Activated CD8-positive, alpha-beta memory T cell treated with anti-CD3 and anti-CD28 coated beads, Interleukin-2, amount 50 U/mL, for 1 hour (primary cell): Measurements from ENCODE around the gene EIF4A3.
"Not testable (repeated sequence)": the region's sequence is repeated elsewhere in the genome, so short reads cannot be mapped to it uniquely, and the experiment has no call there.

Experiments
- DNase-seq: peaks from one replicate; pipeline ENCODE4 v3.0.0-alpha.2; 2020; ENCODE audit errors: extremely low read depth

EIF4A3 gene

GRCh38 chr17:80173126-80173525, 26.2 kb upstream of the EIF4A3 start:
- no peak for DNase-seq

DNA sequence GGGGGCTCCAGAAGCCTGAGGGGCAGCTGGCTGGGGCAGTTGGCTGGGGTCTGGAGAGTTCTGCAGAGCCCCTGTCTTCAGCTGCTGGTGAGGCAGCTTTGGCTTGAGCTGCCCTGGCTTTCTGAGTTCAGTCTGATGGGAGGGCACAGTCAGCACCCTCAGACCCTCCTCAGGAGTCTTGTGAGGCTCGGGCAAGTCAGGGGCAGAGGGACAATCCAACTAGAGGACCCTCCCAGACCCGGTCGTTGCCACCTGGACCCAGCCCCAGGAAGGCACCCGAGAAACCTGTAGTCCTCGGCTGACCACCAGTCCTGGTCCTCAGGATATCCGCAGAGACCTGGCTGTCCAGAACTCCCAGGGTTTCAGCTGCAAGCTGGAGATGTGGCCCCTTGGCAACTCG, 24.8 kb upstream of the EIF4A3 start:
- no peak for DNase-seq

- DNase-seq = no peak
Measured at GRCh38 chr17:80169784-80170500, 23.0 kb upstream of the EIF4A3 start, which contains the start of gene CARD14. Gene CARD14 (plus strand): TSS chr17:80170030. CDS start chr17:80181439, 11,409 bp downstream.

GRCh38 chr17:80169107-80169506, 22.2 kb upstream of the EIF4A3 start:
- DNase-seq = no peak

GRCh38 chr17:80168371-80168770, 21.4 kb upstream of the EIF4A3 start:
- no peak for DNase-seq

- DNase-seq = no peak
Measured at GRCh38 chr17:80166446-80166845, 19.5 kb upstream of the EIF4A3 start.

DNA sequence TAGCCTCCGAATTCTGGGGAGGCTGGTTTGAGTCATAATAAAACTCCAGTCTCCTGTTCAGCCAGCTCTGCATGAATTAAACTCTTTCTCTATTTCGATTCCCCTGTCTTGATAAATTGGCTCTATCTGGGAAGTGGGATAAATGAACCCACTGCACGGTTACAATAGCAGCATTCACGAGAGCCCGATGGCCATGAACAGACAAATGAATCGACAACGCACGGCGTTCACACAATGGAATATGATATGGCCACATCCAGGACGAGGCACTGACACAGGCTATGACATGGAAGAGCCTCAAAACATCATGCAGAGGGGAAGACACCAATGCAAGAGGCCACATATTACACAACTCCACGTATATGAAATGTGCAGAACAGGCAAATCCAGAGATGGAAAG, 17.3 kb upstream of the EIF4A3 start:
- no peak for DNase-seq

DNA sequence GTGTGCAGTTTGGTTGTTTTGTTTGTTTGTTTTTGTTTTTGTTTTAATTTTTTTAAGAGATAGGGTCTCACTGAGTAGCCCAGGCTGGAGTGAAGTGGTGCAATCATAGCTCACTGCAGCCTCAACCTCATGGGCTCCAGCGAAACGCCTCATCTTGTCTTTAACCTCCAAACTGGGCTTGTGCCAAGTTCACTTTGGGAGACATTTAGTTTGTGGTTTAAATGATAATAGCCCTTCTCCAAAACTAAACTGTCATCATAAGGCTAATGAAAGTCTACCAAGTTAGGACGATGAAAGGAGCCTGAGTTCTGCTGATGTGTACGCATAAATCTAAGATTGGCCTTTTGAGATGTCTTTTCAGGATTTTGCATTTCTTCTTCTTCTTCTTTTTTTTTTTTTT, 16.4 kb upstream of the EIF4A3 start:
- no peak for DNase-seq

DNA sequence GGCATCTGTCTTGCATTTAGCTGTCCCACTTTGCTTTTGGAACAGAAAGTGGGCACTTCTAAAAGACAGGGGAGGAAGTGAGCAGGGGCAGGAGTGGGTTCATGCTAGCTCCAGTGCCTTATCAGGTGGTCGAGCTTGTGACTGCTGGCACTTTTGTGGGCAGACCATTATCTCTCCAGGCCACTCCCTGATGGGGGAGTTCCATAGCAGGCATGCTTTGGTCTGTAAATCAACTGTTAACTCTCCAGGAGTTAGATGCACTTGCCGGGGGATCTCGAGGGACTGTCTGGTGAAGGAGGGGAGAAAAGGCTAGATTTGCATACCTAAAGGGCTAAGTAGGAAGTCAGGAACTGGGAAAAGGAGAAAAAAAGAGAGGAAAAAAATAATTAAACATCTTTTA, 13.6 kb upstream of the EIF4A3 start:
- no peak for DNase-seq

DNA sequence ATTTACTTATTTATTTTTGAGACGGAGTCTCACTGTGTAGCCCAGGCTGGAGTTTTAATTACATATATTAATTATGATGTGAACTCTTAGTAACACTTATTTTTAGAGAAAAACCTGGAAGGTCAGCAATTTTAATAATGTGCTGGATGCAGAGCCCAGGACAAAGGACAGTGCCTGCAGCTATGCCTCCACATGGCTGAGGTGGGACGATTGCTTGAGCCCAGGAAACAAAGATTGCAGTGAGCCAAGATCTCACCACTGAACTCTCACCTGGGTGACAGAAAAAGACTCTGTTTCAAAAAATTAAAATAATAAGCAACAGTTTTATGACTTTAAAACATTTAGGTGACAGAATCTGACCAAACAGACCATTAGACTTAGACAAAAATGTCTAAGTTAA, 11.9 kb upstream of the EIF4A3 start:
- no peak for DNase-seq

DNA sequence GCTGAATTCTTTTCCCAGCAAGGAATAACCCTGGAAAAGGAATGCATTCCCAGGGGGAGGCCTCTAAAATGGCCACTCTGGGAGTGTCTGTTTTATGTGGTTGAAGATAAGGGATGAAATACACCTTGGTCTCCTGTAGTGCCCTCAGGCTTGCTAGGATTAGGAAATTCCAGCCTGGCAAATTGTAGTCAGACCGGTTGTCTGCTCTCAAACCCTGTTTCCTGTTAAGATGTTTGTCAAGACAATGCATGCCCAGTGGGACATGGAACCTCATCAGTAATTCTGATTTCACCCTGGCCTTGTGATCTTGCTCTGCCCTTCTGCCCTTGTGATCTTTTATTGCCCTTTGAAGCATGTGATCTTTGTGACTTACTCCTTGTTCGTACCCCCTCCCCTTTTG, 8.7 kb upstream of the EIF4A3 start:
- not testable (repeated sequence) for DNase-seq

- no peak for DNase-seq
Measured at GRCh38 chr17:80154166-80154565, 7.2 kb upstream of the EIF4A3 start.

DNA sequence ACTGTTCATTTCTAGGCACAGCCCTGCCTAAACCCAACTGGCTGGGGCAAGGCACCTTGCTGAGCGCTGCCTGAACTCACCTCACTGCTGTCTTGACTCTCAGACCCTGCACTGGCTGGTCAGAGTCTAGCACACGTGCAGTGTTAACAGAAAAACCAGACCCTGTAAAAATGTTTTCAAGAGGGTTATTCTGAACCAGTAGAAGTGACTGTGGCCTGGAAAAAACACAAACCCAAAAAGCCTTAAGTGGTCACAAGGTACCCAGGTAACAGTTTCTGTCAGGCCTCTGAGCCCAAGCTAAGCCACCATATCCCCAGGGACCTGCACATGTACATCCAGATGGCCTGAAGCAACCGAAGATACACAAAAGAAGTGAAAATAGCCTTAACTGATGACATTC, 6.1 kb upstream of the EIF4A3 start:
- no peak for DNase-seq

DNA sequence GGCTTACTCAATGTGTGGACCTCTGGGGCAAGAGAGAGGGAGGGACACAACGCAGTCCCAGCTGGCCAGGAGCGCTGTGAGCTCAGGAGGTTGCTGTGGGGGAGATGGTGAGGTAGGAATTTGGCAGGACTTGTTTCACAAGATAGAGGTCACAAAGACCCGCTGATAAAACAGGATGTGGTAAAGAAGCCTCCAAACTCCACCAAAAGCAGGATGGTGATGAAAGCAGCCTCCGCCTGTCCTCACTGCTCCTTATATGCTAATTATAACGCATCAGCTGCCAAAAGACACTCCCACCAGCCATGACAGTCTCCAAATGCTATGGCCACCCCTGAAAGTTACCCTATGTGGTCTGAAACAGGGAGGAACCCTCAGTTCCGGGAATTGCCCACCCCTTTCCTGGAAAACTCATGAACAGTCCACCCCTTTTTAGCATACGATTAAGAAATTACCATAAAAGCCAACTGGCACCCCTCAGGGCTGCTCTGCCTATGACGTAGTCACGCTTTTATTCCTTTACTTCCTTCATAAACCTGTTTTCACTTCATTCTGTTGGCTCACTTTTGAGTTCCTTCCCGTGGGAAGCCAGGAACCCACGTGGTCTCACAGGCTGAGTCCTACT, 5.3 kb upstream of the EIF4A3 start:
- DNase-seq = no peak

DNA sequence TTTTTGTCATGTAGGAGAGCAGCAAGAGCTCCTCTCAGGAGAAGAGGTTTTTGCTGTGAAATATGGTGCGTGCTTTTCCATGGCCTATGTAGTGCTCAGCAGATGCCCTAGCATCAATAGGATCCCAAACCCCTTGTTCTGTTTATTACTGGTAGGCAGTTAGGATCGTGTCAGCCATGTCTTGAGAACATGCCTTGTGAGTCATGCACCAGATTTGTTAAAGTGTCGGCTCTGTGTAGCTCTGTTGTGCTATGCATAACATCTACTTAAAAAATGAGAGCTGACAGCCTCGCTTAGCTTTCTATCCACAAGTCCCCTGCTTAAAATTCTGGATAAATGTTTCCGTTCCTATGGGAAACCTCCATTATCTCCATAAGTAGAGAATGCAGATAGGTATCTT, 4.4 kb upstream of the EIF4A3 start:
- no peak for DNase-seq

GRCh38 chr17:80146121-80147034, 550 bp downstream of the EIF4A3 start:
- no peak for DNase-seq

DNA sequence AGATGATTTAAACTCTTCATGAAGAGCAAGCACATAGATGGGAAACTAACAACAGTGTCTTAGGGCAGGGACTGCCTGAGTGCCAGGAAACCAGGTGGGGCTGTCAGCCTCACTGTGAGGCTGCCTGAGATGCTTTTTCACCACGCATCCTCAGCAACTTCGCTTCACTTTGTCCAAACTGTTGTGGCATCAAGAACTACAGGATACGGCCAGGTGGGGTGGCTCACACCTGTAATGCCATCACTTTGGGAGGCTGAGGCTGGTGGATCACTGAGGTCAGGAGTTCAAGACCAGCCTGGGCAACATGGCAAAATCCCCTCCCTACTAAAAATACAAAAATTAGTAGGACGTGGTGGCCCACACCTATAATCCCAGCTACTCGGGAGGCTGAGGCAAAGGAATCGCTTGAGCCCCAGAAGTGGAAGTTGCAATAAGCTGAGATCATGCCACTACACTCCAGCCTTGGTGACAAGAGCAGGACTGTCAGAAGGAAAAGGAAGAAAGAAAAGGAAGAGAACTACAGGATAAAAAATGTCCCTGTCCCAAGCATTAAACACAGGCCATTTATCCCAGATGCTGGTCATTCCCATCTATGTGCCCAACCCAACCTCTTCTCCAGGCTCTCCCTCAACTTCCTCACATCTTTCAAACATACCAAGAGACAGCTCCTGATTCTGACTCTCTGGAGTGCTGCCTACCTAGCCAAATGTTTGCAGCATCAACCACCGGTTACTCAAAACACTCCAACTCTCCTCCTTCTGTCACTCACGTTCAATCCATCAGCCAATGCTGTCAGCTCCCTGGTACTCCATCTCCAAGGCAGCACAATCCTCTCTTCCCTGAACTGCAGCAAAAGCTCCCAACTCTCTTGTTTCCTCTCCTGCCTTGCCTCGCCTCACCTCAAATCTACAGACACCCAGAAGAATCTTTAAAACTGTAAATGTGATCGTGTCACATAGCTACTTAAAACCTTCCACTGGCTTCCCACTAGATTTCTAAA, 1.6 kb downstream of the EIF4A3 start:
- no peak for DNase-seq

DNA sequence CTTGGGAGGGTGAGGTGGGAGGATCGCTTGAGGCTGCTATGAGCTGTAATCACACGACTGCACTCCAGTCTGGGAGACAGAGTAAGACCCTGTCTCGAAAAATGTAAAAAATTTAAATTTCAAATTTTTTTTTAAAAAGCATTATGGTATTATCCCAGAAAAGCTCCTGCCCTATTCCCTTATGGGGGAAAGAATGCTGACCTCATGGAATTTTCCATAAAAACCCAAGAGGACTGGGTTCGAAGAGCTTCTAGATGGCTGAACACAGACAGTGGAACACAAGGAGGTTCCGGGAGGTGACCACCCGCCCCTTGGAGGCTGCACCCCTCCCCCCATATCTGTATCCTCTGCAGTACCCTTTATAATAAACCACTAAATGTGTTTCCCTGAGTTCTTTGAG, 4.0 kb downstream of the EIF4A3 start:
- no peak for DNase-seq

DNA sequence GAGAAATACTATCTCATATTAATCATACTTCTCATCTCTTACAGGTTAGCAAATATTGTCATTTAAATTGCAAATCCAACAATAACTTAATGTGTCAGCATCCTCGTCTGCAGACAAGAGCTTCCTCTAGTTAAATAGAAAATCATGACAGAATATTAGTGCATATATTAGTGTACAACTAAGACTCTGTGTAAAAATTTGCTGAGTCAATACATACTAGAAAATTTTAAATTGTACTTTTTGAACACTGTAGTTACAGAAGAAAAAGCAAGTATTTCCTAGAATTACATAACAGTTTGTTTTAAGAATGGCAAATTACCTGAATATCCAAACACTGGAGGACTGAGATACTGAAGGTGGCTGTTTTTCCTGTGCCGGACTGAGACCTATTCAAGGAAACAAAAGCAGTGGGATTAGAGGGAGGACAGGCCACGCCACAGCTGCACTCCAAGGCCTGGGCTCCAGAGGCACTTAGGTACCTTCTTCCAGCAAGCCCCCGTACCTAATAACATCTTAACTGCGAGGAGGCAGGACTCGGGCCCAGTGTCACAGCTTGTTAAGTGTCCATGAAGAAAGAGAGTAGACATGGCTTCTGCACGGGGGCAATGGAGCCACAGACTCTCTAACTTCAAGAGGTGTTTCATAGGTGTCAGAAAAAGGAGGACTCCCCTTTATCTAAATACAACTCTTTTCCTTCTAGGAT, 5.3 kb downstream of the EIF4A3 start:
- DNase-seq = no peak

- no peak for DNase-seq
Measured at GRCh38 chr17:80138856-80139426, 8.0 kb downstream of the EIF4A3 start.
